Heart right ventricle (tissue), 16 donors: Measurements from ENCODE around the gene EFCAB8. TPM values are rescaled to one million over a fixed set of nuclear protein-coding genes. Genes with fewer than 3 reads are reported as not detected.

ENCODE experiments used
- ATAC-seq, 8 donors: fragments of 200-7000 bp; cut with Tn5 transposase; one replicate each; pipeline ENCODE4 v1.9.1; 2020; ENCODE audit warnings: mild to moderate bottlenecking in 8 of 8, moderate library complexity in 8 of 8, moderate number of reproducible peaks in 1 of 8
- DNase-seq, 2 donors: peaks; one replicate each; pipeline ENCODE4 v3.0.0-alpha.2; 2020
- H3K27ac ChIP-seq, 10 donors: fragments of 200-600 bp; sonication (generic) in 2 of 10; one replicate each; pipeline versions ENCODE4 v1.5.0 to v1.8.0; 2020 to 2022; ENCODE audit warnings: mild to moderate bottlenecking in 3 of 10
- H3K27me3 ChIP-seq, 7 donors: fragments of 200-600 bp; one replicate each; pipeline ENCODE4 v1.8.0; 2021 to 2022; ENCODE audit warnings: mild to moderate bottlenecking in 2 of 7
- H3K36me3 ChIP-seq, 9 donors: fragments of 200-600 bp; sonication (generic) in 1 of 9; one replicate each; pipeline versions ENCODE4 v1.5.0 to v1.8.0; 2020 to 2022; ENCODE audit warnings: mild to moderate bottlenecking in 2 of 9
- H3K4me1 ChIP-seq, 9 donors: fragments of 200-600 bp; sonication (generic) in 1 of 9; one replicate each; pipeline versions ENCODE4 v1.5.0 to v1.8.0; 2020 to 2022; ENCODE audit warnings: mild to moderate bottlenecking in 4 of 9
- H3K4me3 ChIP-seq, 10 donors: fragments of 200-600 bp; sonication (generic) in 2 of 10; one replicate each; pipeline versions ENCODE4 v1.5.0 to v1.8.0; 2020 to 2022; ENCODE audit warnings: mild to moderate bottlenecking in 7 of 10, moderate library complexity in 2 of 10
- H3K9me3 ChIP-seq, 11 donors: fragments of 200-600 bp in 10 of 11; sonication (generic) in 2 of 11; one replicate each; pipeline versions ENCODE4 v1.5.0 to v1.8.0; 2013 to 2022; ENCODE audit warnings: mild to moderate bottlenecking in 2 of 11, control low read depth in 1 of 11, moderate library complexity in 1 of 11
- WGBS, 2 donors: extraction: QIAGEN DNeasy Blood & Tissue Kit; methylation state at CpG; one replicate each; pipeline ENCODE4 v1.1.7; 2013; ENCODE audit warnings: inconsistent platforms in 1 of 2; 5-methylcytosine and 5-hydroxymethylcytosine counted together
- intact Hi-C, 10 donors: fragments of 100-400 bp; cut with DNase I; formaldehyde crosslinking; loops; one replicate each; pipeline versions ENCODE4 v1.11.1 to v1.14.2; 2022
- polyA plus RNA-seq, 2 donors: library from polyadenylated mRNA; stranded (reverse); fragments of 200-250 nt; gene quantifications; one replicate each; pipeline ENCODE4 v1.2.3, GENCODE V29; 2013
- total RNA-seq, 10 donors: library from RNA; stranded (reverse); fragmentation: NEBNext Ultra II Directional in 3 of 10; extraction: Animal tissue kit (Norgen Biotek cat#: 25700) in 3 of 10; gene quantifications; one replicate each; pipeline versions ENCODE4 v1.2.1 to v1.2.4, GENCODE V29; 2021 to 2023
- TF ChIP-seq, protein P1 (sequence below), 9 donors: fragments of 200-600 bp; sonication (generic) in 2 of 9; IDR thresholded peaks; one replicate each; pipeline versions ENCODE4 v1.5.0 to v1.8.0; 2021 to 2022; ENCODE audit warnings: antibody characterized with exemption in 9 of 9, mild to moderate bottlenecking in 5 of 9, moderate library complexity in 1 of 9
- donor health status: Arrhythmogenic right ventricular cardiomyopathy.
- donor health status: ischemic (EF 13 %, LVEDD 7.1; RV severe dilation, severe dysfunction).
- donor health status: healthy with polysubstance abuse.
- donor health status: DM: no; HTN: yes; CAD: no.
- donor health status: DM: no; HTN: no; CAD: no.
- donor health status: ischemic (EF 25% LVEDD 6.9; RV normal size, moderate dysfunction).
- donor health status: ischemic (EF 25% LVEDD 5.7; RV mildly dilated, moderate dysfunction).
- donor health status: healthy.
- donor health status: DM: yes; HTN: yes; CAD: no.
- donor health status: Ischemic cardiomyopathy.
- donor health status: ischemic (EF 35%, LVEDD 5.7; RV mildly dilated, moderate dysfunction).
- donor health status: nonischemic (EF 11% LVEDD 7.7; RV severe dilation, severe dysfunction).
- donor health status: DM: yes; HTN: yes; CAD: no.
- donor health status: PGD.
- donor health status: ischemic (EF 29% LVEDD 5.4; RV normal size, mild dysfunction).
- donor health status: nonischemic (EF 23%, LVEDD 6.1; RV moderate dilation, normal function).

The EFCAB8 gene
- total and polyA plus RNA-seq, 12 donors = 0.15 to 0.58 TPM; not detected in 10

DNA sequence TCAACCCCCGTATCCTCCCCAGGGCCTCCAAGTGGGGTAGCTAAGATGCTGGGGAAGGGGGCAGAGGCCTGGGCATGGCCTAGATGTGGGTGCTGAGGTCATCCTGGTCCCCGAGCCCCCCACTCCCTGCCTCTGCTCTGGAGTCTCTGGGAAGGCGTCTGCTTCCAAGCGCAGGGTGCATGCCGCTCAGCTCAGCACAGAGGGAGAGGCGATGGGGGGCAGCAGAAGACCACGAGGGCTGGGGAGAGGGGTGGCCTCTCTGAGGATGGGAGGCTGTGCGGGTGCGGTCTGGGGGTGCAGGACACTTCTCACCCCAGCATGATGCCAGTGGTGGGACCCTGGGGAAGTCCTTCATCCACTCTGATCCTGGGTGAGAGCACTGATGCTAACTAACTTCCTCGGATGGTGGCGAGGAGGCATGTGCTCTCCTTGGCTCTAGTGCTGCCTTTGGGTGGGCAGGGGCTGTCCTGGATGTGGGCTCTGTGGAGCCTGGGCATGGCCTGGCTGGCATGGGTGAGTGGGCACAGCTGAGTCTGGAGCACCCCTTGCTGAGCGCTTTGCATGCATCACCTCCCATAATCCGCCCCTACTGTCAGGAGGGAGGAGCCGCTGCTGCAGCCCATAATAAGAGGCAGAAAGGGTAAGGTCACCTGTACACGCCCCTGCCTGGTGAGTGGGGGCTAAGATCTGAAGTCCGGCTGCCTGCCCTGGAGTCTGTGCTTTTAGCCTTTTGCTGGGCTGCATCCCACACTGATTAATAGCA lies 34.7 kb downstream of the EFCAB8 start:
- Histone ChIP-seq H3K9me3 (no peaks in the 10 kb centered on the region), H3K4me3 (no peak overlapping the region), H3K27ac (no peak overlapping the region), H3K27me3 (no peaks in the 10 kb centered on the region), H3K4me1 (no peaks in the 10 kb centered on the region), H3K36me3 (no peaks in the 10 kb centered on the region)
- 91 to 95% methylated on average over 16 of the region's 16 CpGs for WGBS, 2 donors
- no peak for DNase-seq
- peak in 1 of 8 donors; percentile 22 for ATAC-seq
- intact Hi-C loops = loop anchor here in 4 of 10 donors (5.0 to 10.0 kb wide), 2 partner anchors 99 to 101 kb away; no protein-coding TSS in a partner anchor
- TF ChIP-seq, protein P1, sequence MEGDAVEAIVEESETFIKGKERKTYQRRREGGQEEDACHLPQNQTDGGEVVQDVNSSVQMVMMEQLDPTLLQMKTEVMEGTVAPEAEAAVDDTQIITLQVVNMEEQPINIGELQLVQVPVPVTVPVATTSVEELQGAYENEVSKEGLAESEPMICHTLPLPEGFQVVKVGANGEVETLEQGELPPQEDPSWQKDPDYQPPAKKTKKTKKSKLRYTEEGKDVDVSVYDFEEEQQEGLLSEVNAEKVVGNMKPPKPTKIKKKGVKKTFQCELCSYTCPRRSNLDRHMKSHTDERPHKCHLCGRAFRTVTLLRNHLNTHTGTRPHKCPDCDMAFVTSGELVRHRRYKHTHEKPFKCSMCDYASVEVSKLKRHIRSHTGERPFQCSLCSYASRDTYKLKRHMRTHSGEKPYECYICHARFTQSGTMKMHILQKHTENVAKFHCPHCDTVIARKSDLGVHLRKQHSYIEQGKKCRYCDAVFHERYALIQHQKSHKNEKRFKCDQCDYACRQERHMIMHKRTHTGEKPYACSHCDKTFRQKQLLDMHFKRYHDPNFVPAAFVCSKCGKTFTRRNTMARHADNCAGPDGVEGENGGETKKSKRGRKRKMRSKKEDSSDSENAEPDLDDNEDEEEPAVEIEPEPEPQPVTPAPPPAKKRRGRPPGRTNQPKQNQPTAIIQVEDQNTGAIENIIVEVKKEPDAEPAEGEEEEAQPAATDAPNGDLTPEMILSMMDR (IDR thresholded peaks at IDR 0.05) = no peak

DNA sequence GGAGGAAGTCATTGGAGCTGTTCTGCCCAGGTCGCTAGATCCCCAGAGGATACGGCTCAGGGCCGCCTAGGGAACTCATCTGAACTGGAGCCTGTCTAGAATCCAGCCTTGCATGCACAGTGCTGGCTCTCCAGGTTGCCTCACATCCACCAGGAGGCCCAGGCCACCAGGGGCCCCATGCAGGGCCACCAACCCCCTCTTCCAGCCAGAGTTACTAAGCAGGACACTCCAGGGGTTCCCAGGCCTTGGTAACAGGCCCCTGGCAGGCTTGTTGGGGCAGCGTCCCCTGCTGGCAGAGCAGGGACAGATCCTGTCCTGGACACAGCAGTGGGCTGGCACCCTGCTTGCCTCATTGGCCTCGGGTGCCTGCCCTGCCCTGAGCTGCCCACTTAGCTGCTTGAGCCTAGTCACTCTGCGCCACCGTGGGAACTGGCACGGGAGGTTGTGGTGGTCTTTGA lies 35.3 kb downstream of the EFCAB8 start:
- WGBS, 2 donors = 69 to 80% methylated on average over 8 of the region's 8 CpGs
- H3K4me3 ChIP-seq = no peak overlapping the region
- TF ChIP-seq, protein P1 (IDR thresholded peaks at IDR 0.05) = peak in 7 of 9 donors; percentile 25 to 48 (median 40)
- ATAC-seq (peak in 6 of 8 donors; percentile 16 to 64 (median 44)), DNase-seq (peak in 1 of 2 donors; percentile 22)
- intact Hi-C loops = loop anchor here in 4 of 10 donors (5.0 to 10.0 kb wide), 2 partner anchors 99 to 102 kb away; no protein-coding TSS in a partner anchor
- no peaks in the 10 kb centered on the region for H3K27me3 ChIP-seq
- H3K36me3 ChIP-seq = no peaks in the 10 kb centered on the region
- no peaks in the 10 kb centered on the region for H3K9me3 ChIP-seq
- no peak overlapping the region for H3K27ac ChIP-seq
- no peaks in the 10 kb centered on the region for H3K4me1 ChIP-seq

DNA sequence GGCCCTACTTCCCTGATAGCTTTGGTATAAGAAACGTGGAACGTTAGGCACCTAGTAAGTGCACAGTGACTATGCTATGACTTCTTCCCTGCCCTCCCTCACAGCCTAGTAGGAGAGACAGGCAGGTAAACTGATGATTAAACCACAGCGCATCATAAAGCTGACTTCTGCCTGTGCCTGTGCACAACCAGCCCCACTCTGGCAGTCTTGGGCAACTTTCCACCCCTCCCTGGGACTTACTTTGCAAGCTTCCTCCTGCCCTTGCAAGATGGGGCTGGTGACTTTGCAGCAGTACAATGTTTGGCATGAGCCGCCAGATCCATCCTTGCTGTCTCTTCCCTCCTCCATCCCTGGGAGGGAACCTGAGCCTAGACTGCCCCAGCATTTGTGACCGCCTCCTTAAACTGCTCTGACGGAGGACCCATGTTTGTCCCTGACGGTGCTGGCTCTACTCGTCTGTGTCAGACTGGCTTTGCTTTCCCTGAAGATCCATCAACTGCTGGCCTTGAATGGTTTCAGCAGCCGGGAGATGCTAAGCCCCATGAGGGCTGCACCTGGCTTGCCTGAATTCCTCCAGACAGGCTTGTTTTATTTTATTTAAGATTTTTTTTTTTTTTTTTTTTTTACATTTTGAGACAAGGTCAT lies 36.1 kb downstream of the EFCAB8 start:
- no peaks in the 10 kb centered on the region for H3K4me1 ChIP-seq
- H3K4me3 ChIP-seq = no peak overlapping the region
- H3K9me3 ChIP-seq = no peaks in the 10 kb centered on the region
- ATAC-seq = no peak
- WGBS, 2 donors = 90 to 91% methylated on average over 9 of the region's 9 CpGs
- intact Hi-C loops = loop anchor here in 4 of 10 donors (5.0 to 10.0 kb wide), 2 partner anchors 100 to 103 kb away; no protein-coding TSS in a partner anchor
- H3K27ac ChIP-seq = no peak overlapping the region
- DNase-seq = no peak
- TF ChIP-seq, protein P1 (IDR thresholded peaks at IDR 0.05) = no peak
- H3K27me3 ChIP-seq = no peaks in the 10 kb centered on the region
- H3K36me3 ChIP-seq = no peaks in the 10 kb centered on the region

DNA sequence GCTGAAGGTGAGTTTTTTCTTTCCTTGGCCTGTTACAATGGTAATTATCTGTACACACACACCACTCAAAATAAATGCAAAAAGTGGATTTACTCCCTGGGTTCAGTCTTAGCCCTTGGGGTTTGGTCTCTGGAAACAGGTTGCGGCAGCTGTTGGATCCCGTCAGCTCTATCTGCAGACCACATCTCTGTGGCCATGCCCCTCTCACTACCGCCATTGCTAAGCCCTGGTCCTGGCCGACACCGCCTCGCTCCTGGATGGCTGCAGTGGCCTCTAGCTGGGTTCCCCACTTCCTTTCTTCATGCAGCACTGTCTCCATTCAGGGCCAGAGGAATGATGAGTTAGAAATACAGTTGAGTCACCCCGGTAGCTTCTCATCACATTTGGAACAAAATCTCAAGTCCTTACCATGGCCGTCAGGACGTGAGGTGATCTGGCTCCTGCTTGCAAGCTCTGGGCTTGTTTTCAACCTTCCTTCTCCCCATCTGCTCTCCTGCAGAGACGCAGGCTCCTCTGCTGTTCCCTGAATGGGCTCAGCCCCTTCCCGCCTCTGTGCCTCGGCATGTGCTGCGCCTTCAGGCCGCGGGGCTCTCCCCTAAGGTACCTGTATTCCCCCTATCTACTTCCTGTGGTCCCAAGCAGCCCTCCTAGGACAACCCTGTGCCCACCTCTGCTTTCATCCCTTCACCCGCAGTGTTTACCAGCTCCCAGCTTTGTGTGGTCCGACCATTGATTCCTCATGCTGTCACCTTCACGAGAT lies 38.0 kb downstream of the EFCAB8 start:
- DNase-seq (no peak), ATAC-seq (no peak)
- 92% methylated on average over 18 of the region's 18 CpGs for WGBS, 2 donors
- Histone ChIP-seq H3K4me1 (no peaks in the 10 kb centered on the region), H3K4me3 (no peak overlapping the region), H3K27ac (no peak overlapping the region), H3K9me3 (no peaks in the 10 kb centered on the region), H3K27me3 (no peaks in the 10 kb centered on the region), H3K36me3 (no peaks in the 10 kb centered on the region)
- TF ChIP-seq, protein P1 (IDR thresholded peaks at IDR 0.05) = no peak
- intact Hi-C loops = loop anchor here in 1 of 10 donors (10.0 kb wide), 1 partner anchor 102 kb away; no protein-coding TSS in a partner anchor
